HFF-Myc (cell line): Measurements from ENCODE around the gene CDK6.

Source experiments
- DNase-seq: peaks from one replicate; pipeline ENCODE4 v3.0.0-alpha.2; 2011; ENCODE audit warnings: low read depth; ENCODE audit errors: extremely low read depth
- H3K4me3 ChIP-seq: replicated peaks from 2 replicates; pipeline ENCODE4 v1.5.1; 2011; ENCODE audit warnings: low read depth, mild to moderate bottlenecking, control low read depth, low read length
- TF ChIP-seq, protein P1 (sequence below): IDR thresholded peaks from 2 replicates; pipeline ENCODE4 v1.5.1; 2012; ENCODE audit warnings: mild to moderate bottlenecking, low read depth, low read length, control low read depth; ENCODE audit errors: missing control alignments

The CDK6 gene

DNA sequence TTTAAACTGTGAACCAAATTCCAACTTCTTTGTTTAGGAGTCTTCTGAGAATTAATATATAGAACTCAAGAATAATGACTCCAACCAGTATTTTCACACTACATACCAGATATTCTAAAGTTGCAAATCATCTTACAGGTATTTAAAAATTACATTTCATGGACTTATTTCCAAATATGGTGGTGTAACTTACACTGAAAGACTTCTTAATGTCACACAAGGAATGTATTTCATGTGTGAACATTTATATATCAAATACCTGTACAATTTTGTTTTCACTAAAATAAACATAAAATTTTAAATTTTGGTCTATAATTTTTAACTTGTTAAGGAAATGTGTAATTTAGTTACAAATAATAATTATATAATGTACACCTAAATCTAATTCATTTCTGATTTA is 2.6 kb upstream of the CDK6 start:
- DNase-seq: no peak
- TF ChIP-seq, protein P1, sequence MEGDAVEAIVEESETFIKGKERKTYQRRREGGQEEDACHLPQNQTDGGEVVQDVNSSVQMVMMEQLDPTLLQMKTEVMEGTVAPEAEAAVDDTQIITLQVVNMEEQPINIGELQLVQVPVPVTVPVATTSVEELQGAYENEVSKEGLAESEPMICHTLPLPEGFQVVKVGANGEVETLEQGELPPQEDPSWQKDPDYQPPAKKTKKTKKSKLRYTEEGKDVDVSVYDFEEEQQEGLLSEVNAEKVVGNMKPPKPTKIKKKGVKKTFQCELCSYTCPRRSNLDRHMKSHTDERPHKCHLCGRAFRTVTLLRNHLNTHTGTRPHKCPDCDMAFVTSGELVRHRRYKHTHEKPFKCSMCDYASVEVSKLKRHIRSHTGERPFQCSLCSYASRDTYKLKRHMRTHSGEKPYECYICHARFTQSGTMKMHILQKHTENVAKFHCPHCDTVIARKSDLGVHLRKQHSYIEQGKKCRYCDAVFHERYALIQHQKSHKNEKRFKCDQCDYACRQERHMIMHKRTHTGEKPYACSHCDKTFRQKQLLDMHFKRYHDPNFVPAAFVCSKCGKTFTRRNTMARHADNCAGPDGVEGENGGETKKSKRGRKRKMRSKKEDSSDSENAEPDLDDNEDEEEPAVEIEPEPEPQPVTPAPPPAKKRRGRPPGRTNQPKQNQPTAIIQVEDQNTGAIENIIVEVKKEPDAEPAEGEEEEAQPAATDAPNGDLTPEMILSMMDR: no peak
- no peak overlapping the region for H3K4me3 ChIP-seq

DNA sequence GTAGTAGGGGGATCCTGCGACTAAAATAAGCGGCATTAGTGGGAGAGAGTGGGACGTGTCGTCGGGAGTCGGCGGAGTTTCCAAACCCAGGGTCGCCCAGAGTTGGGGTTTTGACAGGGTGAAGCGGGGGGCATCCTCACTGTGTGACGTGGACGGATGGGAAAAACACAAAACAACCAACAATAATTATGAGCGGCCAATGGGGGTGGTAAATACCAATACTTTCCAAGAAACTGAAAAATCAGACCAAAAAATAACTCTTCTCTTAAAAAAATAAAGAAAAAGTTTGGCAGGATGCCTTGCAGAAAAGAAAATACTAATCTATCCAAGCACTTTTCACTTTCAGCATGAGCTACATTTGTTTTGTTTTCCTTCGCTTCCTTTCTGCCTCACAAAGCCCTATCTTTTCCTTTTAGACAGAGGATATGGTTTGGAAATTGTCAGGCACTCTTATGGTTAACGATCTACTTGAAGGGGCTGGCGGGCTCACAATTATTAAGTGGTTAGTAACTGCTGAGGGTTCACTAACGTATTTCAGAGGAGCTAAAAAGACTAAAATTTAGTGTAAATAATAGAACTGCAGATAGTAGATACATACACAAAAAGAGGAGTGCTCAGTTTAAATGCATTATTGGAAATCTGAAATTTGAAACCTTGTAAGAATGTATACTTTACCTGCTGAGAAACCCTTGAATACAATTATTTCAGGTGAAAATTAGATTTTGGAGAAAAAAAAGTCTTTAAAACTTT is 802 bp upstream of the CDK6 start:
- DNase-seq: no peak
- H3K4me3 ChIP-seq: peak overlapping the region; percentile 79
- TF ChIP-seq, protein P1: no peak

DNA sequence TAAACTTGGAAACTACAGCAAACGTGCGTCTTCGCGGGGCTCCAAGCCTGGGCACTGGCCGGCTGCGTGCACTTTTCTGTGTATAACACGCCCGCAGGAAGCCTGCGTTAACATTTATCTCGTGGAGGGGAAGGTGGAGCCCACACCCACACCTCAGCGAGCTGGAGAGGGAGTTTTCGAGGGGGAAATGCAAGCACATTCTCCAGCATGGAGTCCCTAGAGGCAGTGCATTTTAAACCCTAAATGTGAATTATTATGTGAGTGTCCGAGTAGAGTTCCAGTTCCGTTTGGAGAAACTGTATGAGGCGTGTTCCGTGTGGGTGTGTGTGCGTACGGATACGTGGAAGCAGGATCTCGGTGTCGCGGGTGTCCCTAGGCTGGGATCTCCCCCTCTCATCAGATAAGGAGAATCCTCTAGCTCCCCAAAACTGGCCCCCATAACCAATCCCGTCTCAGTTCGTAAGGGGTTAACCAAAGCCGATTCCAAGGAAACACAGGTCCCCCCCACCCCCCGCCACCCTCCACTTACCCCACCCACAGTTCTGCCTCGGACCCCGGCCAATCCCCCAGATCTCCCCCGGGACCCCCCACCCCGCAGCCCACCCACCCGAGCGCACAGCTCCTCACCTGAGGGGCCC is 403 bp downstream of the CDK6 start:
- TF ChIP-seq, protein P1: no peak
- H3K4me3 ChIP-seq: peak overlapping the region; percentile 79
- no peak for DNase-seq

DNA sequence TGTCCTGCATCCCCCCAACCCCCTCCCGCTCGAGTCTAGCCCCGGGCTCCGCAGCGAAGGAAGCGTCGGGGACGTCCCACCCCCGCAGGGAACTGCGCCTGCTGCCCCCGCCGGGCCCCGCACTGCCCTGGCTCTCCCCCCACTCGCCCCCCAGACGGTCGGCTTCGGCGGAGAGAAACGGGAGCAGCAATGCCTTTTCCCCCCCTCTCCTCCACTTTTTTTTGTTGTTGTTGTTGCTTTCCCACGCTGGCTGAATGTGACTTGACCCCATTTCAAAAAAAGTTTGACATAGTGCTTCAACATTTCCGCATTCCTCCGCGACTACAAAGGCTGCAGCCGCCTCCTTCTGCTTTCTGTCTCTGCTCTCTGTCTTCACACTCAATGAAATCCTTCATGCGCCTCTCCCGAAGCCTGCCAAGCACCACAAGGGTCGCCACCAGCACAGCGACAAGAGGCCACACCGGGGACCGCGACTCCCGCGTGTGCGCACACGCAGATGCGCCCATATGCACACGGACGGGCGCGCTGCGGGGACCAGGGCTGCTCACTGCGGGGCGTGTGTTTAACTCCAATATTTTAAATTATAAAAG is 1.0 kb downstream of the CDK6 start:
- peak overlapping the region; percentile 79 for H3K4me3 ChIP-seq
- TF ChIP-seq, protein P1: no peak
- DNase-seq: peak; percentile 27

DNA sequence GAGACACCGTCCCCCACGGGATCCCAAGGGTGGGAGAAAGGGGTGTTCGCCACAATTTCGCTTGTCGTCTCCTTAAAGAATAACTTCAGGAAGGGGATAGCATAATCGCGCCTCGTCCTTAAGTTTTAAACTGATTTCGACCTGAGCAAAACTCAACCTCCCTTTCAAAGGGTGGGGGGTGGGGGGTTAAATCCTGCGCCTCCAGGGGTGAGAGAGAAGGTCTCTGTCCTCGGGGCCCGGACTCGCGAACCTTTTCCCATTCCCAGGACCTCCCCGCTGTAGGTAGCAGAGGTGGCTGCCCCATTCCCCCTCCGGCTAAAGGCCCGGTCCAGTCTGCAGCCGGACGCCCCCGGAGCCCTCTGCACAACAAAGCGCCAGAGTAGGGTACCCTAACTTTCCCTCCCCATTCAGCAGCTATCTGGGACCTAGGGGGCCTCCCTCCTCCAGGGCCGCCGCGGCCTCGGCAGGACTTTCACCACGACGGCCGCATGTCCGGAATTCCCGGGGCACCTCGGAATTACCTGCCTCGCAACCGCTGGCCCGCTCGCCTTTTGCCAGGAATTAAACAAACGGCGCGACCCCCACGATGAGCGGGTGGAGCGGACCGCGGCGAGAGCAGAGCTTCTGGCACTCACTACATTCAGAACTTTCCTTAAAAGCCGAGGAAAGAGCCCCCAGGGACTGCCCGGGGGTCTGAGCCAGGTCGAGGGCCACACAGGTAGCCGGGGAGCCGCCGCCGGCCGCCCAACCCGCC is 1.7 kb downstream of the CDK6 start:
- TF ChIP-seq, protein P1: no peak
- DNase-seq: no peak
- H3K4me3 ChIP-seq: peak overlapping the region; percentile 79

DNA sequence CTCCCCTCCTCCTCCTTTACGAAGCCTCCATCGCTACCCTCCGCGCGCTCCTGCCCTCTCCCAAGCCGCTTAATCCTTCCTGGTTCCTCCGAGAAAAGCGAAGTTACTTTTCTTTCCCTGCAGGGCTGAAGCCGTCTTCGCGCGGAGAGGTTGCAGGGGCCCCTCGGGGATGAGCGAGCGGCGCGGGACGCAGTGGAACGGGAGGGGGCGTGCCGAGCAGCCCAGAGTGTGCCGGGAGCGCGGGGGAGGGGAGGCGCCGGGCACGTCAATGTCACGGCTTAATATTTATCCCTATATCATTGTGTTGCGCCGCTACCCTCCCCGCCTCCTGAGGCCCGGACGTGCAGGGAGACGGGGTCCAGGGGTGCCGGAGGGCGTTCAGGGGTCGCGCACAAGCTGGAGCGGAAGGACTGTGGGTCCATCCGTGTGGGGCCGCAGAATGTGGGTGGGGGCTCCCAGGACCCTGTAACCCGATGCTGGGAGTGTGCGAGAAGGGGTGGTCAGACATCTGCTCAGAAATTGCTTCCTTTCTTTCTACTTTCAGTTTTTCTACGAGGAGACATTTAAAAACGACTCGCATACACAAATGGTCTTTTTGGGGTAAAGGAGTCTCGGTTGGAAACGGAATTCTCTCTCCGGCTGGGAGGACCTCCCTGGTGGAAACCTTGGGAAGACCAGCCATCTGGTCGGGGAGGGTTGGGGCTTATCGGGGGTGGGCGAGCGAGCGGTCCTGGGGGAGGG is 2.4 kb downstream of the CDK6 start:
- peak; percentile 31 for DNase-seq
- TF ChIP-seq, protein P1: peak; percentile 22
- peak overlapping the region; percentile 79 for H3K4me3 ChIP-seq
